Prostate gland (tissue), 2 donors: ENCODE data around the gene PAX5.

ENCODE experiments used
- CTCF ChIP-seq, 4 experiments: fragments of 200-600 bp in 2 of 4; fragments of 450-650 bp in 2 of 4; sonication (generic) in 2 of 4; IDR thresholded peaks; 1 replicate in 3 of 4; 2 replicates in 1 of 4; pipeline ENCODE4 v1.5.1; 2016 to 2019; ENCODE audit warnings: antibody characterized with exemption in 4 of 4, mild to moderate bottlenecking in 2 of 4, moderate library complexity in 2 of 4
- POLR2A ChIP-seq: fragments of 450-650 bp; IDR thresholded peaks from one replicate; pipeline ENCODE4 v1.6.1; 2016; ENCODE audit warnings: antibody characterized with exemption, mild to moderate bottlenecking
- POLR2AphosphoS5 ChIP-seq: sonication (generic); formaldehyde crosslinking; IDR thresholded peaks from one replicate; pipeline ENCODE4 v1.6.1; 2017; ENCODE audit warnings: antibody characterized with exemption

GRCh38 chr9:37029304-37029775 is 4.7 kb downstream of the PAX5 start:
- TF ChIP-seq POLR2A (no peak), CTCF (IDR thresholded peaks at IDR 0.05) (no peak), POLR2AphosphoS5 (no peak)
